Measurements from ENCODE around the gene ECE2.

The ECE2 gene

DNA sequence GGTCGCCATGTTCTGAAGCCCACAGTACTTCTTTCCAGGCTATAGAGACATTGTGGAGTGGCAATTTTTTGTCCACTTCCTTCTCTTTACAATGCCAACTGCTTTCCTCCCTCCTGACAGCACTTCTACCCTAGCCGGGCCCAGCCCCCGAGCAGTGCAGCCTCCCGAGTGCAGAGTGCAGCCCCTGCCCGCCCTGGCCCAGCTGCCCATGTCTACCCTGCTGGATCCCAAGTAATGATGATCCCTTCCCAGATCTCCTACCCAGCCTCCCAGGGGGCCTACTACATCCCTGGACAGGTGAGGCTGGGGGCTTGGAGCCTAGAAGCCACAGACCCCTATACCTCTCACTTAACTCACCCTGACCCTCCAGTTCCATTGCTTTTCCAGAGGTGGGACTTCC lies 41.4 kb downstream of the ECE2 start:
- peak overlapping the region; percentile 95 for H3K27ac ChIP-seq
- TF ChIP-seq, protein P1, sequence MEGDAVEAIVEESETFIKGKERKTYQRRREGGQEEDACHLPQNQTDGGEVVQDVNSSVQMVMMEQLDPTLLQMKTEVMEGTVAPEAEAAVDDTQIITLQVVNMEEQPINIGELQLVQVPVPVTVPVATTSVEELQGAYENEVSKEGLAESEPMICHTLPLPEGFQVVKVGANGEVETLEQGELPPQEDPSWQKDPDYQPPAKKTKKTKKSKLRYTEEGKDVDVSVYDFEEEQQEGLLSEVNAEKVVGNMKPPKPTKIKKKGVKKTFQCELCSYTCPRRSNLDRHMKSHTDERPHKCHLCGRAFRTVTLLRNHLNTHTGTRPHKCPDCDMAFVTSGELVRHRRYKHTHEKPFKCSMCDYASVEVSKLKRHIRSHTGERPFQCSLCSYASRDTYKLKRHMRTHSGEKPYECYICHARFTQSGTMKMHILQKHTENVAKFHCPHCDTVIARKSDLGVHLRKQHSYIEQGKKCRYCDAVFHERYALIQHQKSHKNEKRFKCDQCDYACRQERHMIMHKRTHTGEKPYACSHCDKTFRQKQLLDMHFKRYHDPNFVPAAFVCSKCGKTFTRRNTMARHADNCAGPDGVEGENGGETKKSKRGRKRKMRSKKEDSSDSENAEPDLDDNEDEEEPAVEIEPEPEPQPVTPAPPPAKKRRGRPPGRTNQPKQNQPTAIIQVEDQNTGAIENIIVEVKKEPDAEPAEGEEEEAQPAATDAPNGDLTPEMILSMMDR (conservative IDR thresholded peaks at IDR 0.05): no peak
- TF ChIP-seq ZFX (IDR thresholded peaks at IDR 0.05): no peak

DNA sequence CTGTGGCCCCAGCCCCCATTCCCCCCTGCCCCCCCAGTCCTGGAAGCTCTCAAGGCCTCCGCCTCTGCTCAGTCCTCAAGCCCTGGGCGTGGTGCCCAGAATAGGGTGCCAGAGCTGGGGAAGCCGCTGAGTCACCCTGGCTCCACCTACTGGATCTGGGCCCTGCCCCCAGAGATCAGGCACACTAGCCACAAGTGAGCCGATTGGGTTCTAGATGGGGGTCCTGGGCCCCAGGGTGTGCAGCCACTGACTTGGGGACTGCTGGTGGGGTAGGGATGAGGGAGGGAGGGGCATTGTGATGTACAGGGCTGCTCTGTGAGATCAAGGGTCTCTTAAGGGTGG lies 44.3 kb downstream of the ECE2 start:
- TF ChIP-seq, protein P1 (conservative IDR thresholded peaks at IDR 0.05): no peak
- no peak for TF ChIP-seq ZFX (IDR thresholded peaks at IDR 0.05)
- peak overlapping the region; percentile 74 for H3K27ac ChIP-seq

DNA sequence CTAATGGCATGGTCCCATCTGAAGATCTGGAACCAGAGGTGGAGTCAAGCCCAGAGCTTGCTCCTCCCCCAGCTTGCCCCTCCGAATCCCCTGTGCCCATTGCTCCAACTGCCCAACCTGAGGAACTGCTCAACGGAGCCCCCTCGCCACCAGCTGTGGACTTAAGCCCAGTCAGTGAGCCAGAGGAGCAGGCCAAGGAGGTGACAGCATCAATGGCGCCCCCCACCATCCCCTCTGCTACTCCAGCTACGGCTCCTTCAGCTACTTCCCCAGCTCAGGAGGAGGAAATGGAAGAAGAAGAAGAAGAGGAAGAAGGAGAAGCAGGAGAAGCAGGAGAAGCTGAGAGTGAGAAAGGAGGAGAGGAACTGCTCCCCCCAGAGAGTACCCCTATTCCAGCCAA lies 45.8 kb downstream of the ECE2 start:
- peak overlapping the region; percentile 74; the same call in 1 of the 2 replicates for H3K27ac ChIP-seq
- TF ChIP-seq, protein P1 (conservative IDR thresholded peaks at IDR 0.05): no peak
- no peak for TF ChIP-seq ZFX (IDR thresholded peaks at IDR 0.05)

DNA sequence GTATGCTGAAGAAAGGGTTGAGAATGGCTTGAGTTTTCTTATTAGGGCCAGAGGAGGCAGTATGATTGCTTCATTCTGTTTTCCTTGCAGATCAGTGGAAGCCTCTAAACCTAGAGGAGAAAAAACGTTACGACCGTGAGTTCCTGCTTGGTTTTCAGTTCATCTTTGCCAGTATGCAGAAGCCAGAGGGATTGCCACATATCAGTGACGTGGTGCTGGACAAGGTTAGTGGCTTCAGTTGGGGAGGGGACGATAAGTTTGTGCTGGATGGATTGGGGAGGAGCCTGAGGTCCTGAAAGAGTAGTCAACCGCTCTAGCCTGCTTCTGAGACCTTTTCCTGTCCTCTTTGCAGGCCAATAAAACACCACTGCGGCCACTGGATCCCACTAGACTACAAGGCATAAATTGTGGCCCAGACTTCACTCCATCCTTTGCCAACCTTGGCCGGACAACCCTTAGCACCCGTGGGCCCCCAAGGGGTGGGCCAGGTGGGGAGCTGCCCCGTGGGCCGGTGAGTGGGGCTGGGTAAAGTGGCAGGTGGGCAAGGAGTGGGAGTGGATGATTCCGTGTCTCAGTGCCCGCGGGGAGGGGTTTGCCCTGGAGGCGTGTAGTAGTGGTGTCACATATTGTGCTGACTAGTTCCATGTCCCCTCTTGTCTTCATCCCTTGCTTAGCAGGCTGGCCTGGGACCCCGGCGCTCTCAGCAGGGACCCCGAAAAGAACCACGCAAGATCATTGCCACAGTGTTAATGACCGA lies 47.1 kb downstream of the ECE2 start:
- no peak for TF ChIP-seq ZFX (IDR thresholded peaks at IDR 0.05)
- TF ChIP-seq, protein P1 (conservative IDR thresholded peaks at IDR 0.05): no peak
- no peak overlapping the region for H3K27ac ChIP-seq

DNA sequence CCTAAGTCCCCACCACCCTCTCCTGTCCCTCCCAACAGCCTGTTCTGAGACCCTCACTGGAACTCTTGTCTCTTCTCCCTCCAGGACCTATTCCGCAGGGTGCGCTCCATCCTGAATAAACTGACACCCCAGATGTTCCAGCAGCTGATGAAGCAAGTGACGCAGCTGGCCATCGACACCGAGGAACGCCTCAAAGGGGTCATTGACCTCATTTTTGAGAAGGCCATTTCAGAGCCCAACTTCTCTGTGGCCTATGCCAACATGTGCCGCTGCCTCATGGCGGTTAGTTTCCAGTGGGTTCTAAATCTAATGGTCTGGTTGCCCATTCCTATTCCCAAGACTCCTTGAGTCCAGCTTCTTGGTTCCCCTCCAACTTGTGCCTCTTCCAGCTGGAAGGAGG lies 47.9 kb downstream of the ECE2 start:
- no peak for TF ChIP-seq ZFX (IDR thresholded peaks at IDR 0.05)
- TF ChIP-seq, protein P1 (conservative IDR thresholded peaks at IDR 0.05): no peak
- H3K27ac ChIP-seq: no peak overlapping the region

DNA sequence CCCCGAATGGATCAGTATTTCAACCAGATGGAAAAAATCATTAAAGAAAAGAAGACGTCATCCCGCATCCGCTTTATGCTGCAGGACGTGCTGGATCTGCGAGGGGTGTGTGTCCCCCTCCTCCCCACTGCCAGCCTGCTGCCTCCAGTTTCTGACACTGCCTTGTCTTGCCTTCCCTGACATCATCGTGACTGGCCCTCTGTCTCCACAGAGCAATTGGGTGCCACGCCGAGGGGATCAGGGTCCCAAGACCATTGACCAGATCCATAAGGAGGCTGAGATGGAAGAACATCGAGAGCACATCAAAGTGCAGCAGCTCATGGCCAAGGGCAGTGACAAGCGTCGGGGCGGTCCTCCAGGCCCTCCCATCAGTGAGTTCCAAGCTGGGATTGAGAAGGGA lies 49.4 kb downstream of the ECE2 start:
- TF ChIP-seq ZFX (IDR thresholded peaks at IDR 0.05): no peak
- TF ChIP-seq, protein P1 (conservative IDR thresholded peaks at IDR 0.05): no peak
- H3K27ac ChIP-seq: no peak overlapping the region

DNA sequence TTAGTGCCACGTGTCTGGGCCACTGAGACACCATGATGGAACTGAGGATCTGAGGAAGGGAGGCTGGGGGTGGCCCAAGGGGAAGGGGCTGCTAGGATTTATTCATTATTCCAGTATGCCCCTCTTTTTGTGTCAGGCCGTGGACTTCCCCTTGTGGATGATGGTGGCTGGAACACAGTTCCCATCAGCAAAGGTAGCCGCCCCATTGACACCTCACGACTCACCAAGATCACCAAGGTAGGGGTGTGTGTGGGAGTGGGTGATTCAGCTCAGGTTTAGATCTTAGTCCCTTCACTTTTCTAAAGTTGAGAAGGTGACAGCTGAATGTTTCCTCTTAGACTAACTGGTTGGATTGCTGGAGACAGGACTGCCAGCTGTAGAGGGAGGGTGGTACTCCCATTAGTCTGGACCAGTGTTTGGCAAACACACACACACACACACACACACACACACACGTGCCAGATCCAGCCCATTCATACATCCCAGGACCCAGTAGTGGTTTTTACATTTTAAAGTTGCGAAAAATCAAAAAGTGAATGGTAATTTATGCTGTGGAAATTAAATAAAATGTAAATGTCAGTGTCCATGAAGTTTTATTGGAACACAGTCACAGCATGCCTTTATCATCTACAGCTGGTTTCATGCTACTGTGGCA lies 50.0 kb downstream of the ECE2 start:
- no peak for TF ChIP-seq ZFX (IDR thresholded peaks at IDR 0.05)
- TF ChIP-seq, protein P1 (conservative IDR thresholded peaks at IDR 0.05): no peak
- H3K27ac ChIP-seq: no peak overlapping the region
